ENCODE measurements around the gene FHAD1.

FHAD1 gene

GRCh38 chr1:15445390-15446122 is 198.5 kb downstream of the FHAD1 start:
- in situ Hi-C loops (cut with MboI; ENCODE audit: low sequenced_read_pairs) = loop anchor here (25.0 kb wide), 1 partner anchor 308 kb away; no protein-coding TSS in a partner anchor

GRCh38 chr1:15446212-15446611 is 199.2 kb downstream of the FHAD1 start:
- in situ Hi-C loops (cut with MboI; ENCODE audit: low sequenced_read_pairs) = loop anchor here (25.0 kb wide), 1 partner anchor 309 kb away; no protein-coding TSS in a partner anchor
